SK-N-SH treated with all-trans-retinoic acid at 6 μM for 48 hours (cell line): ENCODE data around the gene GPR61.

ENCODE experiments used
- ATAC-seq: fragments of 200-7000 bp; cut with Tn5 transposase; 3 replicates; pipeline ENCODE4 v1.9.1; 2020; ENCODE audit warnings: mild to moderate bottlenecking, moderate library complexity
- ARNTL ChIP-seq: fragments of 450-650 bp; formaldehyde crosslinking; IDR thresholded peaks from 2 replicates; pipeline ENCODE4 v1.5.0; 2020; ENCODE audit warnings: low read depth, mild to moderate bottlenecking, moderate library complexity, borderline replicate concordance
- BACH2 ChIP-seq: fragments of 250-450 bp; sonication (Bioruptor Pico); IDR thresholded peaks from 2 replicates; pipeline ENCODE4 v1.9.0; 2021; ENCODE audit warnings: mild to moderate bottlenecking, borderline replicate concordance
- CREB5 ChIP-seq: fragments of 250-450 bp; sonication (Bioruptor Pico); IDR thresholded peaks from 2 replicates; pipeline ENCODE4 v1.5.1; 2020; ENCODE audit warnings: low read depth, mild to moderate bottlenecking, moderate library complexity
- CSDC2 ChIP-seq: fragments of 250-450 bp; sonication (Bioruptor Pico); IDR thresholded peaks from 2 replicates; pipeline ENCODE4 v1.5.0; 2020; ENCODE audit warnings: mild to moderate bottlenecking, moderate library complexity
- CSRNP3 ChIP-seq: fragments of 250-450 bp; sonication (Bioruptor Pico); IDR thresholded peaks from 2 replicates; pipeline ENCODE4 v1.5.1; 2021; ENCODE audit warnings: mild to moderate bottlenecking, moderate library complexity
- ESRRG ChIP-seq: fragments of 250-450 bp; sonication (Bioruptor Pico); IDR thresholded peaks from 2 replicates; pipeline ENCODE4 v1.6.1; 2021; ENCODE audit warnings: mild to moderate bottlenecking
- GLIS3 ChIP-seq: fragments of 250-450 bp; sonication (Bioruptor Pico); IDR thresholded peaks from 2 replicates; pipeline ENCODE4 v1.5.0; 2020; ENCODE audit warnings: mild to moderate bottlenecking, moderate library complexity
- ISL1 ChIP-seq: fragments of 250-450 bp; sonication (Bioruptor Pico); IDR thresholded peaks from 2 replicates; pipeline ENCODE4 v2.1.2; 2022; ENCODE audit warnings: mild to moderate bottlenecking, moderate library complexity
- POU6F1 ChIP-seq: fragments of 250-450 bp; sonication (Bioruptor Pico); IDR thresholded peaks from 2 replicates; pipeline ENCODE4 v1.8.0; 2021; ENCODE audit warnings: low read depth, mild to moderate bottlenecking, moderate library complexity, borderline replicate concordance
- PPARA ChIP-seq: fragments of 250-450 bp; sonication (Bioruptor Pico); IDR thresholded peaks from 2 replicates; pipeline ENCODE4 v1.5.0; 2020; ENCODE audit warnings: mild to moderate bottlenecking, borderline replicate concordance
- RARB ChIP-seq: fragments of 250-450 bp; sonication (Bioruptor Pico); IDR thresholded peaks from 2 replicates; pipeline ENCODE4 v1.8.0; 2021; ENCODE audit warnings: mild to moderate bottlenecking, moderate library complexity
- SNAI2 ChIP-seq: fragments of 250-450 bp; sonication (Bioruptor Pico); IDR thresholded peaks from 2 replicates; pipeline ENCODE4 v1.5.0; 2020; ENCODE audit warnings: mild to moderate bottlenecking, moderate library complexity
- TCF4 ChIP-seq: fragments of 250-450 bp; sonication (Bioruptor Pico); IDR thresholded peaks from 2 replicates; pipeline ENCODE4 v1.8.0; 2021; ENCODE audit warnings: mild to moderate bottlenecking, moderate library complexity, borderline replicate concordance
- TOX ChIP-seq: fragments of 250-450 bp; sonication (Bioruptor Pico); IDR thresholded peaks from 2 replicates; pipeline ENCODE4 v1.8.0; 2021; ENCODE audit warnings: mild to moderate bottlenecking, moderate library complexity, borderline replicate concordance
- TSHZ2 ChIP-seq: fragments of 250-450 bp; sonication (Bioruptor Pico); IDR thresholded peaks from 2 replicates; pipeline ENCODE4 v1.5.0; 2020; ENCODE audit warnings: mild to moderate bottlenecking, moderate library complexity
- ZC3H10 ChIP-seq: fragments of 250-450 bp; sonication (Bioruptor Pico); IDR thresholded peaks from 2 replicates; pipeline ENCODE4 v1.5.1; 2021; ENCODE audit warnings: mild to moderate bottlenecking, moderate library complexity
- ZFP30 ChIP-seq: fragments of 450-650 bp; formaldehyde crosslinking; IDR thresholded peaks from 2 replicates; pipeline ENCODE4 v1.5.0; 2022; ENCODE audit warnings: mild to moderate bottlenecking, moderate library complexity
- ZNF565 ChIP-seq: fragments of 450-650 bp; formaldehyde crosslinking; conservative IDR thresholded peaks from 2 replicates; pipeline ENCODE4 v1.5.0; 2020; ENCODE audit warnings: low read depth, mild to moderate bottlenecking, moderate library complexity
- ZNF70 ChIP-seq: fragments of 450-650 bp; formaldehyde crosslinking; IDR thresholded peaks from 2 replicates; pipeline ENCODE4 v1.5.0; 2020; ENCODE audit warnings: mild to moderate bottlenecking, moderate library complexity
- ZNF8 ChIP-seq: fragments of 450-650 bp; formaldehyde crosslinking; IDR thresholded peaks from 2 replicates; pipeline ENCODE4 v1.5.0; 2020; ENCODE audit warnings: mild to moderate bottlenecking, moderate library complexity
- TF ChIP-seq, protein P1 (sequence below): fragments of 250-450 bp; sonication (Bioruptor Pico); IDR thresholded peaks from 2 replicates; pipeline ENCODE4 v1.8.0; 2020; ENCODE audit warnings: mild to moderate bottlenecking, moderate library complexity, borderline replicate concordance

Gene GPR61

GRCh38 chr1:109556563-109556962, 16.9 kb downstream of the GPR61 start:
- TF ChIP-seq ZC3H10 (no peak), PPARA (CRISPR knock-in tag) (no peak), BACH2 (CRISPR knock-in tag) (no peak), CSRNP3 (CRISPR knock-in tag) (no peak), SNAI2 (CRISPR knock-in tag) (no peak), ZNF565 (CRISPR knock-in tag) (no peak), GLIS3 (CRISPR knock-in tag) (no peak), ISL1 (CRISPR knock-in tag) (no peak), RARB (CRISPR knock-in tag) (no peak), CSDC2 (CRISPR knock-in tag) (no peak), TOX (CRISPR knock-in tag) (no peak), TSHZ2 (CRISPR knock-in tag) (no peak), ZNF8 (CRISPR knock-in tag) (no peak), ZNF70 (CRISPR knock-in tag) (no peak), TCF4 (CRISPR knock-in tag) (no peak)
- ATAC-seq: no peak

DNA sequence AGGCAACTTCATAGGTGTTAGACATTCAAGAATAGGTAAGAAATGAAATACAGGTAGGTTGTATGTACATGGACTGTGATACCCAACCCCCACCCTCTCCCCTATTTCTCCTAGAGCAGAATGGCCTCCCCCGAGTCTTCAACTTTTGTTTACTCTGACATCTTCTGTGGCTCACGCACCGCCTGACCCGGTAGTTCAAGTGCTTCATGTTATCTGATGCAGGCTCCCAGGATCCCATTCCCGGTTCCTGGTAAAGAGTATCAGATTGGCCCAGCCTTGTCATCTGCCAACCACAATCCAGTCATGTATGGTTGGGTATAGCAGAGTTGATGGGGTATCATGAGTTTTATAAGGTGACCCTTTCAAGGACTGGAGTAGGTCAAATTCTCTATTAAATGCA, 17.8 kb downstream of the GPR61 start:
- no peak for ATAC-seq
- no peak for TF ChIP-seq ESRRG (CRISPR knock-in tag)
- no peak for TF ChIP-seq ZNF565 (CRISPR knock-in tag)
- no peak for TF ChIP-seq TSHZ2 (CRISPR knock-in tag)
- TF ChIP-seq CSDC2 (CRISPR knock-in tag): no peak
- no peak for TF ChIP-seq ZFP30 (CRISPR knock-in tag)
- TF ChIP-seq, protein P1, sequence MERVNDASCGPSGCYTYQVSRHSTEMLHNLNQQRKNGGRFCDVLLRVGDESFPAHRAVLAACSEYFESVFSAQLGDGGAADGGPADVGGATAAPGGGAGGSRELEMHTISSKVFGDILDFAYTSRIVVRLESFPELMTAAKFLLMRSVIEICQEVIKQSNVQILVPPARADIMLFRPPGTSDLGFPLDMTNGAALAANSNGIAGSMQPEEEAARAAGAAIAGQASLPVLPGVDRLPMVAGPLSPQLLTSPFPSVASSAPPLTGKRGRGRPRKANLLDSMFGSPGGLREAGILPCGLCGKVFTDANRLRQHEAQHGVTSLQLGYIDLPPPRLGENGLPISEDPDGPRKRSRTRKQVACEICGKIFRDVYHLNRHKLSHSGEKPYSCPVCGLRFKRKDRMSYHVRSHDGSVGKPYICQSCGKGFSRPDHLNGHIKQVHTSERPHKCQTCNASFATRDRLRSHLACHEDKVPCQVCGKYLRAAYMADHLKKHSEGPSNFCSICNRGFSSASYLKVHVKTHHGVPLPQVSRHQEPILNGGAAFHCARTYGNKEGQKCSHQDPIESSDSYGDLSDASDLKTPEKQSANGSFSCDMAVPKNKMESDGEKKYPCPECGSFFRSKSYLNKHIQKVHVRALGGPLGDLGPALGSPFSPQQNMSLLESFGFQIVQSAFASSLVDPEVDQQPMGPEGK (CRISPR knock-in tag): no peak

DNA sequence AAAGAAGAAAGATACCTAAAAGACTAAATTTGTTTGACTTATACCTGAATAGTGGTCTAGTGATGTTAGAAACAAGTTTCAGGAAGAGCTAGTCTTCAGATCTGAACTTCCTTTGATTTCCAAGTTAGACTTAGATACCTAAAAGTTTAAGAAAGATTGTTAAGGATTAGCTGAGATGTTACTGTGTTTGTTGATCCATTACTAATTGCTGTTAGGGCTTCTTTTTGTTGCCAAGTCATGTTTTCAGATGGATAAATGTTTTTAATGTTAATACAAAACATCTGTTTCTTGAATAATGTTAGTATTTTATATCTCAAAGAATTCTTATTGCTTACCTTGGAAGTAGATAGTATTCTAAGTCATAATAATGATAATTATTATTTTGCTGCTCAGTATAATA, 20.3 kb downstream of the GPR61 start:
- no peak for ATAC-seq
- TF ChIP-seq CSDC2 (CRISPR knock-in tag) (no peak), PPARA (CRISPR knock-in tag) (no peak), ZC3H10 (no peak), GLIS3 (CRISPR knock-in tag) (no peak)

GRCh38 chr1:109564194-109564878, 24.7 kb downstream of the GPR61 start:
- no peak for ATAC-seq
- TF ChIP-seq ZC3H10: no peak
- no peak for TF ChIP-seq PPARA (CRISPR knock-in tag)
- no peak for TF ChIP-seq POU6F1
- no peak for TF ChIP-seq ZNF8 (CRISPR knock-in tag)
- no peak for TF ChIP-seq RARB (CRISPR knock-in tag)
- TF ChIP-seq TOX (CRISPR knock-in tag): no peak
- no peak for TF ChIP-seq ARNTL (CRISPR knock-in tag)
- TF ChIP-seq TCF4 (CRISPR knock-in tag): no peak
- no peak for TF ChIP-seq ZNF565 (CRISPR knock-in tag)
- no peak for TF ChIP-seq CREB5
- TF ChIP-seq GLIS3 (CRISPR knock-in tag): no peak
- no peak for TF ChIP-seq BACH2 (CRISPR knock-in tag)
- TF ChIP-seq ZFP30 (CRISPR knock-in tag): no peak
- TF ChIP-seq ISL1 (CRISPR knock-in tag): no peak
- TF ChIP-seq CSDC2 (CRISPR knock-in tag): no peak
